Caco-2 (cell line): ENCODE data around the gene RMI2. TPM values are rescaled to one million over a fixed set of nuclear protein-coding genes. Genes with fewer than 3 reads are reported as not detected.
A peak's percentile ranks its signal among the peaks of the same experiment; 100 is the strongest.

Experiments used
- BruUV-seq: library from RNA; stranded (reverse); fragments of 400-500 nt; replicated peaks from 2 replicates; lab custom pipeline; 2021; lab: Mats Ljungman, UMichigan
- CTCF ChIA-PET: fragments of 300-600 bp; sonication (Branson Sonifier 250); formaldehyde crosslinking; loops from one replicate; lab custom pipeline; 2022; ENCODE audit warnings: antibody characterized with exemption; lab: Charles Lee
- POLR2A ChIA-PET: fragments of 300-600 bp; sonication (Branson Sonifier 250); formaldehyde crosslinking; loops from one replicate; lab custom pipeline; 2022; ENCODE audit warnings: antibody characterized with exemption; lab: Charles Lee
- DNase-seq, 2 experiments: peaks; one replicate each; pipeline versions ENCODE4 v3.0.0 to v3.0.0-alpha.2; 2020 to 2022
- H3K27me3 ChIP-seq: replicated peaks from 2 replicates; pipeline ENCODE4 v1.6.0; 2011; ENCODE audit warnings: low read length; ENCODE audit not compliant: control insufficient read depth, insufficient read depth
- H3K36me3 ChIP-seq: 2 replicates; pipeline ENCODE4 v1.5.1; 2011; ENCODE audit warnings: low read length; ENCODE audit not compliant: control insufficient read depth, insufficient read depth
- H3K4me1 ChIP-seq: fragments of 250-450 bp; sonication (Bioruptor Pico); 2 replicates; pipeline ENCODE4 v1.5.1; 2020; ENCODE audit warnings: mild to moderate bottlenecking
- H3K4me3 ChIP-seq: 2 replicates; pipeline ENCODE4 v1.5.1; 2011; ENCODE audit warnings: low read depth, mild to moderate bottlenecking, control low read depth, low read length
- H3K9me3 ChIP-seq: fragments of 250-450 bp; sonication (Bioruptor Pico); 2 replicates; pipeline ENCODE4 v1.5.1; 2020; ENCODE audit warnings: mild to moderate bottlenecking, moderate library complexity
- H3K27ac Mint-ChIP-seq: one replicate; pipeline ENCODE4 v1.8.0; 2022; ENCODE audit warnings: mixed read lengths; ENCODE audit not compliant: unreplicated experiment
- H3K27me3 Mint-ChIP-seq: one replicate; pipeline ENCODE4 v1.8.0; 2022; ENCODE audit warnings: mixed read lengths; ENCODE audit not compliant: insufficient read depth, unreplicated experiment
- H3K36me3 Mint-ChIP-seq: one replicate; pipeline ENCODE4 v1.8.0; 2022; ENCODE audit warnings: mild to moderate bottlenecking, mixed read lengths; ENCODE audit not compliant: insufficient read depth, unreplicated experiment
- H3K4me1 Mint-ChIP-seq: one replicate; pipeline ENCODE4 v1.8.0; 2022; ENCODE audit warnings: low read depth, mixed read lengths; ENCODE audit not compliant: unreplicated experiment
- H3K4me3 Mint-ChIP-seq: one replicate; pipeline ENCODE4 v1.8.0; 2022; ENCODE audit warnings: mild to moderate bottlenecking, moderate library complexity, mixed read lengths; ENCODE audit not compliant: unreplicated experiment
- H3K9me3 Mint-ChIP-seq: one replicate; pipeline ENCODE4 v1.8.0; 2022; ENCODE audit warnings: mixed read lengths; ENCODE audit not compliant: unreplicated experiment
- intact Hi-C: fragments of 100-400 bp; cut with micrococcal nuclease; formaldehyde crosslinking; loops from one replicate; pipeline ENCODE4 v1.10.0; 2022; ENCODE audit not compliant: unreplicated experiment
- total RNA-seq: library from RNA; stranded (reverse); gene quantifications from 2 replicates; pipeline ENCODE4 v1.2.3, GENCODE V29; 2022
- TF ChIP-seq, protein P1 (sequence below), 2 experiments: fragments of 200-600 bp in 1 of 2; IDR thresholded peaks; 1 replicate in 1 of 2; 2 replicates in 1 of 2; pipeline versions ENCODE4 v1.5.1 to v1.8.0; 2011 to 2022; ENCODE audit warnings: antibody characterized with exemption in 1 of 2, control low read depth in 1 of 2, inconsistent platforms in 1 of 2, low read depth in 1 of 2, low read length in 1 of 2, mild to moderate bottlenecking in 1 of 2, moderate library complexity in 1 of 2; ENCODE audit not compliant: insufficient read depth in 1 of 2, severe bottlenecking in 1 of 2, unreplicated experiment in 1 of 2

The RMI2 gene
- total RNA-seq, 1 experiment from 2014 or later = 52.7 TPM

- H3K27me3 Mint-ChIP-seq = no peaks in the 10 kb centered on the region
- CTCF ChIA-PET = interaction anchor here (0.5 kb wide), 1 partner anchor 567 kb away, joined by 3 read pairs; no protein-coding TSS in a partner anchor
- no peaks in the 10 kb centered on the region for H3K9me3 Mint-ChIP-seq
- peaks cover 25% of the 10 kb centered on the region for H3K4me1 ChIP-seq
- no TSS peak for BruUV-seq
- H3K4me1 Mint-ChIP-seq = peaks cover 26% of the 10 kb centered on the region
- H3K27me3 ChIP-seq = no peaks in the 10 kb centered on the region
- H3K4me3 ChIP-seq = no peak overlapping the region
- no peaks in the 10 kb centered on the region for H3K9me3 ChIP-seq
- TF ChIP-seq, protein P1, sequence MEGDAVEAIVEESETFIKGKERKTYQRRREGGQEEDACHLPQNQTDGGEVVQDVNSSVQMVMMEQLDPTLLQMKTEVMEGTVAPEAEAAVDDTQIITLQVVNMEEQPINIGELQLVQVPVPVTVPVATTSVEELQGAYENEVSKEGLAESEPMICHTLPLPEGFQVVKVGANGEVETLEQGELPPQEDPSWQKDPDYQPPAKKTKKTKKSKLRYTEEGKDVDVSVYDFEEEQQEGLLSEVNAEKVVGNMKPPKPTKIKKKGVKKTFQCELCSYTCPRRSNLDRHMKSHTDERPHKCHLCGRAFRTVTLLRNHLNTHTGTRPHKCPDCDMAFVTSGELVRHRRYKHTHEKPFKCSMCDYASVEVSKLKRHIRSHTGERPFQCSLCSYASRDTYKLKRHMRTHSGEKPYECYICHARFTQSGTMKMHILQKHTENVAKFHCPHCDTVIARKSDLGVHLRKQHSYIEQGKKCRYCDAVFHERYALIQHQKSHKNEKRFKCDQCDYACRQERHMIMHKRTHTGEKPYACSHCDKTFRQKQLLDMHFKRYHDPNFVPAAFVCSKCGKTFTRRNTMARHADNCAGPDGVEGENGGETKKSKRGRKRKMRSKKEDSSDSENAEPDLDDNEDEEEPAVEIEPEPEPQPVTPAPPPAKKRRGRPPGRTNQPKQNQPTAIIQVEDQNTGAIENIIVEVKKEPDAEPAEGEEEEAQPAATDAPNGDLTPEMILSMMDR (IDR thresholded peaks at IDR 0.05; ENCODE audit: insufficient read depth in 1 of 2, low read depth in 1 of 2, low read length in 1 of 2, severe bottlenecking in 1 of 2, unreplicated experiment in 1 of 2) = no peak
- no peaks in the 10 kb centered on the region for H3K36me3 ChIP-seq
- H3K27ac Mint-ChIP-seq = peak overlapping the region; percentile 17
- POLR2A ChIA-PET = interaction anchor here (0.6 kb wide), 1 partner anchor 13 kb away, joined by 5 read pairs; no protein-coding TSS in a partner anchor
- H3K4me3 Mint-ChIP-seq = no peak overlapping the region
- DNase-seq = no peak
- peaks cover 9% of the 10 kb centered on the region for H3K36me3 Mint-ChIP-seq
- intact Hi-C loops = no loop called here
These were observed 18.5 kb upstream of the RMI2 start for GRCh38 chr16:11326737-11327276.

DNA sequence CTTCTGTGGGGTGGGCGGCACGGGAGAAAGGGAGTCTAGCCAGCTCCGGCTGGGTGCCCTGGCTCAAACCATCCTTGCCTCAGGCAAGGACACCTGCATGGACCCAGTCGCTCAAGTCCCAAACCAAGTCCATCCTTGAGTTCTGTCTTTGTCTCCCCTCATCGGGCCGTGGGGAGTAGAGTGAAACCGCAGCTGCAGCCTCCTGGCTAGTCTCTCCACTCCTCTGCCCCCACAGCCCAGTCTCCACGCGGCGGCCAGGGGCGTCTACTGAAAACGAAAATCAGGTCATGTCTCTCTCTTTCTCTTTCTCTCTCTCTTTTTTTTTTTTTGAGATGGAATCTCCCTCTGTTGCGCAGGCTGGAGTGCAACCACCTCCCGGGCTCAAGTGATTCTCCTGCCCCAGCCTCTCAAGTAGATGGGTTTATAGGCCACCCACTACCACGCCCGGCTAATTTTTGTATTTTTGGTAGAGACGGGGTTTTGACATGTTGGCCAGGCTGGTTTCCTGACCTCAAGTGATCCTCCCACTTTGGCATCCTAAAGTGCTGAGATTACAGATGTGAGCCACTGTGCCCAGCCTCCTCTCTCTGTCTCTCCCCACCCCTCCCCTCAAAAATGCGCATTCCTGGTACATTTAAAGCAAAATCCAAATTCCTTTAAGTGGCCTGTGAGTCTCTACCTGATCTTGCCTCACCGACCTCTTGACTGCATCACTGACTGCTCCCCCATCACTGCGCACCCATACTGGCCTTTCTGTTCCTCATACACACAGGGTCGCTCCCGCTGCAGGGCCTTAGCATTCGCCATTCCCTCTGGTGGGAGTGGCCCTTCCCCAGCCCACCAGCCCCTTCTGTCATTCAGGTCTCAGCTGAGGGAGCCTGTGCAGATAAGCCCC, 17.7 kb upstream of the RMI2 start:
- H3K9me3 ChIP-seq = no peaks in the 10 kb centered on the region
- ChIA-PET POLR2A (interaction anchor here (0.6 to 0.9 kb wide), 2 partner anchors 14 to 71 kb away, joined by 5 to 15 read pairs; partner anchors contain the start of gene SOCS1), CTCF (no interaction called here)
- peaks cover 26% of the 10 kb centered on the region for H3K4me1 Mint-ChIP-seq
- H3K27me3 ChIP-seq = no peaks in the 10 kb centered on the region
- BruUV-seq = no TSS peak
- H3K4me1 ChIP-seq = peaks cover 25% of the 10 kb centered on the region
- peak overlapping the region; percentile 86 for H3K27ac Mint-ChIP-seq
- no peaks in the 10 kb centered on the region for H3K36me3 ChIP-seq
- H3K9me3 Mint-ChIP-seq = no peaks in the 10 kb centered on the region
- H3K27me3 Mint-ChIP-seq = no peaks in the 10 kb centered on the region
- no peak overlapping the region for H3K4me3 ChIP-seq
- no peak overlapping the region for H3K4me3 Mint-ChIP-seq
- no peak for DNase-seq
- TF ChIP-seq, protein P1 (IDR thresholded peaks at IDR 0.05; ENCODE audit: insufficient read depth in 1 of 2, low read depth in 1 of 2, low read length in 1 of 2, severe bottlenecking in 1 of 2, unreplicated experiment in 1 of 2) = no peak
- H3K36me3 Mint-ChIP-seq = peaks cover 9% of the 10 kb centered on the region
- intact Hi-C loops = loop anchor here (2.0 kb wide), 1 partner anchor 15 kb away; no protein-coding TSS in a partner anchor
